ENCODE measurements around the gene ZBTB26. TPM values are rescaled to one million over a fixed set of nuclear protein-coding genes. Genes with fewer than 3 reads are reported as not detected.
"Not testable (repeated sequence)": the region's sequence is repeated elsewhere in the genome, so short reads cannot be mapped to it uniquely, and the experiment has no call there.

Gene ZBTB26
- total RNA-seq, 1 donor from 2014 or later = 7.9 TPM

DNA sequence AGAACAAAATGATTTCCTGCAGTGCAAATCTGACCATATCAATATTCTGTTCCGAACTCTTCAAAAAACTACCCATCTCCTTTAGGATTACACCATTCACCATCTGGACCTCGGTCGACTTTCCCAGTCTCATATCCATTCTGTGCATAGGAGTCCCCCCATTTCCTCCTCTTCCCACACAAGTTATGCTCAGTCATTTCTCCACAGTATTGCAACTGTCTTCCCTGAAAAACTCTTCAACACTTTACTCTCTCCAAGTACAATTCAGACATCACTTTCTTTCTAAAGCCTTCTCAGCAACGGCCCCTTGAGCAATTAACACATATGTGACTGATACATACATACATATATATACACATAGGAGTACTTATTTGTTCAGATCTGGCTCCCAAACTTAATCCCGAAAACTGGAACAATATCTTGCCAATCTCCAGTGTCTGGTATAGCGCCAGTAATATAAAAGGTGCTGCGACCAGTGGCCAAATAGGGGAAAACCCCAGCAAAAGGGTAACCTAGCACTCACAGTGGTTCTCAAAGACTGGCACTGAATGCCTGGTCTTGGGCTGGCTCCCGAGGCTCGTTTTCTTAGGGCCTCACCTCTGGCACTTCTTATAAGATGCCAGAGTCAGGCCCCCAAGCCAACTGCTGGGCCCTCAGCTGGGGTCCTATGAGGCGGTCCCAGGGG lies 629 bp downstream of the ZBTB26 start:
- intact Hi-C loops (cut with micrococcal nuclease) = loop anchor here (1.0 to 10.0 kb wide), 6 partner anchors 10 to 1934 kb away; partner anchors contain the start of genes ARPC5L, PDCL, PSMB7 and RC3H2

DNA sequence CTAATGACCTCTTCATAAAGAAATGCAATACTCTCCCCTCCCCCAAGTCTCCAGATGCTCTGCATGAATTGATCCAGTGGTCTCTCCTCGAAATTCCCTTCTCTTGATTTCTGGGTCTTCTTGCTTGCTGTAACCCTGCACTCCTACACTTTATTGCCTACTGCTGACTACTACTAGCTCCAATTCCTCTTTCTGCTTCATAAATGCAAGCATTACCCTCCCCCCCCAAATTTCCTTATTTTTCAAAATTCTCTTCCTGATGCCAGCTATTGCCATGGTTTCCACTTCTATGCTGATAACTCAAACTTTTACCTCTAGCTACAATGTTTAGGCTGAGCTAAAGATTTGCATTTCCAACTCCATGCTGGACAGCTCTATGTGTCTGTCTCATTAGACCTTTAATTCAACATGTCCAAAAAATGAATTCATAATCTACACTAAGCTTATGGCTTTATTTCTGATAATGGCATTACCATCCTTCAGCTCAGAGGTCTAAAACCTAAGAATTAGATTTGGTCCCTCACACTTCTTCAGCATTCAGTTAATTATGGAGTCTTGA lies 1.4 kb downstream of the ZBTB26 start:
- intact Hi-C loops (cut with micrococcal nuclease) = loop anchor here (5.0 to 10.0 kb wide), 2 partner anchors 1487 to 1935 kb away; partner anchors contain the start of genes ARPC5L, PSMB7 and RPL35

DNA sequence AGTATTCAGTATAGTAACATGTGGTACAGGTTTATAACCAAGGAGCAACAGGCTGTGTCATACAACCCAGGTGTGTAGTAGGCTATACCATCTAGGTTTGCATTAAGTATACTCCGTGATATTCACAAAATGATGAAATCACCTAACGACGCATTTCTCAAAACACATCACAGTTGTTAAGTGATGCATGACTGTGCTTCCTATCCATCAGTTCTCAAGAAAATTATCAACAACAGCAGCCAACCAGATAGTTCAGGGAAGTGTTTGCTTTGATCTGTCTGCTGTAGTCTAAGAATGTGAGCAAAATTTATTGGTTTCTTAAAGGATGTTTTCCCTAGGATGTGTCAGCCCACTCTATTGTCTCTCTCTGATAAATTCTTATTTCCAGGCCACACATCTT lies 7.4 kb downstream of the ZBTB26 start:
- intact Hi-C loops (cut with micrococcal nuclease) = no loop called here

DNA sequence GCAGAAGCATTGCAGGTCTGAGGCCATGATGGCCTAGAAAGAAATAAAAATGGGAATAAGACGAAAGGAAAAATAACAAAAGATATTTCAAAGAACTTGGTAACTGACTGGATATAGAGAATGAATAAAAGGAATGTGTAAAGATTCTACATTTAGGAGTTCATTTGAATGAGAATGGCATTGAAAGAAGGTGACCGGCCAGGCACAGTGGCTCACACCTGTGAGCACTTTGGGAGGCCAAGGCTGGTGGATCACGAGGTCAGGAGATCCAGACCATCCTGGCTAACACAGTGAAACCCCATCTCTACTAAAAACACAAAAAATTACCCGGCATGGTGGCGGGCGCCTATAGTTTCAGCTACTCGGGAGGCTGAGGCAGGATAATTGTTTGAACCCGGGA lies 8.6 kb downstream of the ZBTB26 start:
- intact Hi-C loops (cut with micrococcal nuclease) = no loop called here

DNA sequence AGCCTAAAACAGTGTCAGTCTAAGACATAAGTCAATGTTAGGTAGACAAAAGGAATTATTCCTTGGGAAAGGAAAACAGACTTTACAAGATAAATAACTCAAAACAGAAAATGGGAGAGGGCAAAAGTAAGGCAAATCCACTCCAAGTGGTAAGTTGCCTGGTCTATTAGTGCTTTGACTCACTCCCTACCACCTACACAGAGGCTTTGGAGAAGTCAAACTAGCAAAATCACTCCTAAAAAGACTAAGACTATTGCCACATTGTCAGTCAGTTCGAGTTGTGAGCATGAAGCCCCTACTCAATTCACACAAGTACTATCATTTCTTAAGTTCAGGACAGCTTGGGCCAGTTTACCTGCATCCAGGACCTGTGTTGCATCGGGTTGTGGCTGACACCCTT lies 13.0 kb downstream of the ZBTB26 start:
- intact Hi-C loops (cut with micrococcal nuclease) = no loop called here

DNA sequence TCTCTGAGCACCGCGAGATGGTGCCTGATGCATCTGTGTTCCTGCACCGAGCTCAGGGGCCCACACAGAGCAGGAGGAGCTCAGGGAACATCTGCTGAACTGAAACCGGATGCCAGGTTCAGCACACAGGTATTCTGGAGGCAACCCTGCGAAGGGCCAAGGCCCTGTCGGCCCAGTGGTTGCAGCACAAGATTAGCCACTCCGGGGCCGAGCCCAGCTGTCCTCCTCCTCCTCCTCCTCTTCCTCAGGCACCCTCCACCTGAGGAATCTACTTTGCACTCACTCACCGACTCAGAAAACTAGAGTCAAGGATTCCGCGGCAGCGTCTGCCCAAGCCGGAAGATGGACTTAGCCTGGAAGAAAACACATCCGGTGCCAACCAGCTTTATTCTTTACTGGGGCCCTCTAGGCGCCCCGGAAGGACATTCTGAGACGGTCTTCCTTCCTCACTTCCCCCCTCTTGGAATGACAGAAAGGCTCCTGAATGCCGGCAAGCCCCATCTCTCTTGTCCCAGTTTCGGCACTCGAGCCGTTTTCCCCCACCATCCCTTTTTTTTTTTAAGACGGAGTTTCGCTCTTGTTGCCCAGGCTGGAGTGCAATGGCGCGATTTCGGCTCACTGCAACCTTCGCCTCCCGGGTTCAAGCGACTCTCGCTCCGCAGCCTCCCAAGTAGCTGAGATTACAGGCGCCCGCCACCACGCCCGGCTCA lies 18.2 kb downstream of the ZBTB26 start, which contains the start of gene ZBTB6:
ZBTB6 (minus strand) TSS at position 360 of the 710 bp plus-strand sequence. CDS start 1,251 bp downstream, outside the sequence.
- intact Hi-C loops (cut with micrococcal nuclease) = loop anchor here (1.0 kb wide), 4 partner anchors 8 to 78 kb away; partner anchors contain the start of genes RC3H2 and ZBTB26

DNA sequence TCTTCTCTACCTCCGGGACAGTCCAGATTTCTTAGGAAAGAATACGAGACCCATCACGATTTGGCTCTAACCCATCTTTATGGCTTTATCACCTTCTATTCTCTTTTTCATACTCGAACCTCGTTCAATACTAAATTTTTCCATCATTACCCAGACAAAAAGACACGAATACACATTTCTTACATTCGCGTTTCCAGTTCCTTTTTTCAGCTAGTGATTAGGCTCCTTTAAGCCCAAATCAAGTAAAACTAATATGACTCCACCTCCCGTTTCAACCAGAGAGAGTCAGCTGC lies 18.7 kb downstream of the ZBTB26 start:
- intact Hi-C loops (cut with micrococcal nuclease) = no loop called here

DNA sequence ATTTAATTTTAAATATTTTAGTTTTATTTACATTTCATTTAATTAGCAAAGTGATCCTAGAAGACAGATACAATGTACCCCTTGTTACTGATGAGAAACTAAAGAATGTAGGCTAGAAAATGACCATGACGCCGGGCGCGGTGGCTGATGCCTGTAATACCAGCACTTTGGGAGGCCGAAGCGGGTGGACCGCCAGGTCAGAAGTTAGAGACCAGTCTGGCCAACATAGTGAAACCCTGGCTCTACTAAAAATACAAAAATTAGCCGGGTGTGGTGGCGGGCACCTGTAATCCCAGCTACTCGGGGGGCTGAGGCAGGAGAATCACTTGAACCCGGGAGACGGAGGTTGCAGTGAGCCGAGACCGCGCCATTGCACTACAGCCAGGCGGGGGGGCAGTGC lies 25.2 kb downstream of the ZBTB26 start:
- intact Hi-C loops (cut with micrococcal nuclease) = loop anchor here (5.0 to 10.0 kb wide), 2 partner anchors 321 to 751 kb away; partner anchors contain the start of genes MORN5 and NDUFA8

DNA sequence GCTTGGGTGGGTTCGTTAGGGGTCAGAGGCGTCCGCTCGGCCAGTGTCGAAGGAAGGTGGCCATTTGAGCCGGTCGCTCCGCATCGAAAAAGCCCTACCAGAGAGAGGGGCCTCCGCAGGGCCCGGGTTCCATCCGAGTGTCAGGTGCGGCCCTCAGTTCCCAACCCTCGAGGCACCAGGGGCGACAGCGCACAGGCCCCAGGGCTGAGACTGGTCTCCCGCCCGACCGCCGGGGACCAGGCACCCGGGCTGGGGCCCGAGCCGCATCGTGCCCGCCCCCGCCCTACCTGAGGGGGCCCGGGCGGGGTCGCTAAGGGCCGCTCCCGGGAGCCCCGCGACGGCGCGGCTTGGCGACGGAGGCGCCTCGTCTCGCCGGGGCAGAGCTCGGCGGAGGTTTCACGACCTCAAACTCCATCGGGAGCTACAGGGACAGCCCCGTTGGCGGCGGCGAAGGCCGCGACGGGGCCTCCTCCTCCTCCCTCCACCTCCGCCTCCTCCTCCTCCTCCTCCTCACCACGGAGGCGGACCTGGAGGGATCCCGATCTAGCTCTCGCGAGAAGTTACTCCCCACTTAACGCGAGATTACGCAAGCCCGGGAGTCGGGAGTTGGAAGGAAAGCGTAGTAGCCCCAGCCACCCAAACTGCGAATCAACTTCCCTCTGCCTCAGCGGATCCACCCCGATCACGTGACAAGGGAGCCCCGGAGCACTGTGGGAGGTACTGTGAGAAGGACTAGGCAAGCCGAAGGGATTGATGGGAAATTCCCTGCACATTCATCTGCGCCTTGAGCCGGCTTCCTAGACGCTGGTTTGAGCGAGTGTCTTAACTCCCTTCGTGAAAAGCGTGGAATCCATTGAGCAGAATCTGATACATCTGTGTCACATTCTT lies 26.2 kb downstream of the ZBTB26 start, which contains the start of gene RC3H2:
RC3H2 (minus strand) TSS at position 537 of the 888 bp plus-strand sequence. CDS start 7,850 bp downstream, outside the sequence.
- intact Hi-C loops (cut with micrococcal nuclease) = loop anchor here (1.0 to 10.0 kb wide), 12 partner anchors 8 to 812 kb away; partner anchors contain the start of genes MORN5, MRRF, NDUFA8 and PDCL

DNA sequence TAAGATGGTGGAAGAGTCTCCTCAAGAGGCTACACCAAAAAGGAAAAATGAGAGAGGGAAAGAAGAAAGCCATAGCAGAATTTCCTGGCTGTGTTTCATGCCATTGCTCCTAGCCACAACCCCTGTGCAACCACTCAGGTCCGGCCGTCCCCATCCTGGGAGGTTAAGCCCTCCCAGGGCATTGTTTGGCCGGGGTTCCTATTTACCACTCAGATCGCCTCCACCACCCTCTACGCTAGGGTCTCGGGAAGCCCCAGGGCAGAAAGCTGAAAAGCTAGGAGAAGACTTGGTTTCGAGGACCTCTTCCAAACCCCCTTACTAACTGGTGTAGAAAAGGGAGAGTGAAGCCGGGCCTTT lies 26.9 kb downstream of the ZBTB26 start:
- intact Hi-C loops (cut with micrococcal nuclease) = loop anchor here (2.0 to 10.0 kb wide), 4 partner anchors 364 to 750 kb away; partner anchors contain the start of genes MORN5, NDUFA8 and STRBP

DNA sequence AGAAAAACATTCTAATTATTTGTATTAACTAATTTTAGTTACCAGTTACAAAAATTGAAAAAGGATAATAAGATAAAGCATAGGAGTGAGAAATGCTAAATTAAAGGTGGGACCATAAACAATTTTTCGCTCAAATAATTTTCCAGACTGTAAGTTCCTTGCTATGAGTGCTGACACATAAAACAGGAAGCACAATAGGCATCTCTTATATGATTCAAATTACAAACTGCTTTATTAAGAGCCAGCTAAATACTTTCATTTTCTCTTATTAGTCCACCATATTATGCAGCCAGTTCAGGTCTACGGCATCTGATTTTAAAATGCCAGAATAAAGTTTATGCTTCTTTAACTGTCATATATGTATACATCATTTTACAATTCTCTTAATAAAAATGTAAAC lies 30.5 kb downstream of the ZBTB26 start:
- intact Hi-C loops (cut with micrococcal nuclease) = loop anchor here (10.0 kb wide), 1 partner anchor 746 kb away; the partner anchor contains the start of genes MORN5 and NDUFA8

DNA sequence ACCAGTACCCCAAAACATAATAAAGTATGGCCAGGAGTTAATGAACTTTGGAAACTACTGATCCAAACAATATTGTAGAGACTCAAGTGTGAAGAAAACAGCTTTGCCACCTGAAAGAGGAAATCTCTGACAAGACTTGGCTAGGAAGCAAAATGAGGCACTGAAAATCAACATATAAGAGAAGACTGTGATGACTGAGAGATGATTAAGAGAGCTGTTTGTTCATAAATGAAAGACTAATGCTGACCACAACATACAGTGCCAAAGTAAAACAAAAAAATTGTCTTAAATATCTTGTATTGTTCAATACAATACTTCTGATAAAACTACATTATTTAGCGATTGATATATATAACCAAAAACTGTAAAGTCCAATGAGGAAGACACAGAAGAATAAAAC lies 33.3 kb downstream of the ZBTB26 start:
- intact Hi-C loops (cut with micrococcal nuclease) = no loop called here

DNA sequence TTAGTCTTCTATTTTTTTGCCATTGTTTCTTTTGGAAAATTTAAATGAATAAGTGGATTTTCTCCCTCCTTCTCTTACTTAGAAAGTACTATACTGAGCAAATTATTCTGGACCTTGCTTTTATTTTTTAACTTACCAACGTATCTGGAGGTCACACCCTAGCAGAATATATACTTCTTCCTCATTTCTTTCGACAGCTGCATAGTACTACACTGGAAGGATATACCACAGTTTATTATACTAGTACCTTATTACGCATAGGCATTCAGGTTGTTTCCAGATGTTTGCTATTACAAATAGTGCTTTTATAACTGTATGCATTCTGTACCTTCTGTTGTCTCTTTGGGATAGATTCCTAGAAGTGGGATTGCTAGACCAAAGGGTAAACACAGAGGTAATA lies 42.8 kb downstream of the ZBTB26 start:
- intact Hi-C loops (cut with micrococcal nuclease) = no loop called here

DNA sequence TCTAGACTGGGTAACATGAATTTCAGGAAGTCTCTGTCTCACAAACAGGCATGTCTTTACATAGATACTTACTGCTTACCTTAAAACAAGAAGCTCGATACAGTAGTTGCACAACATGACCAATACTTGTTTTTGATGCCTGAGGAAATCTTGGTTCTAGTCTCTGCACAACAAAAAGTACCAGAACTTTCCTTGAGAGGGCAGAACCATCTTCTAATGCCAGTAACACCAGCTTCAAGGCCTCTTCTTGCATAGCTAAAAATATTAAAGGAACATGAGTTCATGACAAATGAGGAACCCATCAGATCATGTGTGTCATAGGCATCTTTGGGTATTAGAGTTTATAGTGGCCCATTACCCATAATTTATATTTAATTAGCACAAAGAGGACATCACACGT lies 48.2 kb downstream of the ZBTB26 start:
- intact Hi-C loops (cut with micrococcal nuclease) = no loop called here

DNA sequence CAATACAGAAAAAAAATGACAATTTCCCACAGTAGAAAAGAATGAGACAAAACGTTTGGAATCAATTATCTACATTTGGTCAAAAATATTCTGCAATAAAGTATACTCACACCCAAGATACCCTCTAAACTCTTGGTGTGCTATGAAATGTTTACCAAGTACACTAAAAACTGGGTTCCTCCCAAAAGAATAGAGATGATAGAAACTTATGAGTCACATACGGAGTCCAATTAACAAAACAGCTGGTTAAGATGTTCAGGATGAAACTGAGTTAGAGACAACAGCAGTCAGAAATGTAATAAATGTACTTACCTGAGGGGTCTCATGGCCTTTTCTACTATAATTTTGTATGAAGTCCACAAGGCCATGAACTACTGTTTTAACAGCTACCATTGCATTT lies 51.9 kb downstream of the ZBTB26 start:
- intact Hi-C loops (cut with micrococcal nuclease) = no loop called here

DNA sequence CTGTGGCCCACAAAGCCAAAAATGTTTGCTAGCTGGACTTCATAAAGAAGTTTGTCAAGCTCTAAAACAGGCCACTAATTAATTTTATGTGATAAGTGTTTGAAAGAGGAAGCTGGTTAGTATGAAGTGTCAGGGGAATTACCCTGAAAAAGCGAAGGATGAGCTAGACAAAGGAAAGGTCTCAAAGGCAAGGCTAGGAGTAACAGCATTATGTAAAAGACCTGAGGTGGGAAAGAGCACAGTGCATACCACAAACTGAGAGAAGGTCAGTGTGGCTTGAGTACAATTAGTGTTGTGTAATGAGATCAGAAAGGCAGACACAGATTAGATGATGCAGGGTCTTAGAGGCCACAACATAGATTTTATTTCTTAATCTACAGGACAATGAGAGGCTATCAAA lies 55.8 kb downstream of the ZBTB26 start:
- intact Hi-C loops (cut with micrococcal nuclease) = no loop called here

DNA sequence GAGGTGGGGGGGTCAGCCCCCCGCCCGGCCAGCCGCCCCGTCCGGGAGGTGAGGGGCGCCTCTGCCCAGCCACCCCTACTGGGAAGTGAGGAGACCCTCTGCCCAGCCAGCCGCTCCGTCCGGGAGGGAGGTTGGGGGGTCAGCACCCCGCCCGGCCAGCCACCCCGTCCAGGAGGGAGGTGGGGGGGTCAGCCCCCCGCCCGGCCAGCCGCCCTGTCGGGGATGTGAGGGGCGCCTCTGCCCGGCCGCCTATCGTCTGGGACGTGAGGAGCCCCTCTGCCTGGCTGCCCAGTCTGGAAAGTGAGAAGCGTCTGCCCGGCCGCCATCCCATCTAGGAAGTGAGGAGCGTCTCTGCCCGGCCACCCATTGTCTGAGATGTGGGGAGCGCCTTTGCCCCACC lies 64.0 kb downstream of the ZBTB26 start:
- intact Hi-C loops (cut with micrococcal nuclease) = not testable (repeated sequence)

DNA sequence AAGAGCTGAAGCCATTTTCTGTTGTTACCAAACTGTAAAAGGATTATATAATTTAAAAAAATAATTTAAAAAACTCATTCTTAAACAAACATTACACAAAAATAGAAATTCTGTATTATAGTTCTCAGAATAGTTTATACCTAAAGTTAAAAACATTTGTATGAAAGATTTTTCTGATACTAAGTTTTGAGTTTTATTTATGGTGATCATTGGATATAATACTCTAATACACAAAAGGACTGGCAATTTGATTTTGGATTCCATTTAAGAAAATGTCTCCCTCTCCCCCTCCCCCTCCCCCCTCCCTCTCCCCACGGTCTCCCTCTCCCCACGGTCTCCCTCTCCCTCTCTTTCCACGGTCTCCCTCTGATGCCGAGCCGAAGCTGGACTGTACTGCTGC lies 65.2 kb downstream of the ZBTB26 start:
- intact Hi-C loops (cut with micrococcal nuclease) = no loop called here

Data from T-helper 1 cell treated with Interleukin-12 subunit alpha and Interleukin-12 subunit beta and Interleukin-4 antibody, amounts not matched to agents 30 ng/mL and 1 ng/mL, for 36 hours (primary cell).